ENCODE measurements around the gene CA11. TPM values are rescaled to one million over a fixed set of nuclear protein-coding genes. Genes with fewer than 3 reads are reported as not detected.

Gene CA11
- total and polyA plus RNA-seq, 2 experiments from 2014 or later = 8.8 to 29.7 TPM

GRCh38 chr19:48629599-48630295 lies 16.2 kb downstream of the CA11 start:
- H3K27ac ChIP-seq (ENCODE audit: low read depth) = peak overlapping the region; percentile 97

More at GRCh38 chr19:48629599-48630295, 16.2 kb downstream of the CA11 start:
- H3K9me3 Mint-ChIP-seq = no peaks in the 10 kb centered on the region; the same call in 1 of the 3 replicates
- Histone ChIP-seq H4K20me1 (replicated peaks; ENCODE audit: insufficient read depth) (peaks cover 13% of the 10 kb centered on the region), H3K79me2 (replicated peaks; ENCODE audit: insufficient read depth) (peaks cover 8% of the 10 kb centered on the region), H3K36me3 (ENCODE audit: insufficient read depth) (no peaks in the 10 kb centered on the region), H3K9me2 (ENCODE audit: insufficient read depth) (no peaks in the 10 kb centered on the region), H3F3A (replicated peaks; ENCODE audit: low read depth) (peaks cover 31% of the 10 kb centered on the region), H3K27me3 (ENCODE audit: insufficient read depth) (no peaks in the 10 kb centered on the region), H3K4me3 (peak overlapping the region; percentile 64), H2AFZ (no peak overlapping the region), H3K4me2 (peak overlapping the region; percentile 89), H3K4me1 (ENCODE audit: insufficient read depth) (peaks cover 28% of the 10 kb centered on the region)
- TF ChIP-seq CREB1 (CRISPR knock-in tag; IDR thresholded peaks at IDR 0.05; ENCODE audit: low read depth) = peak; percentile 73
- no peak for TF ChIP-seq ETS1 (IDR thresholded peaks at IDR 0.05)
- TF ChIP-seq EZH2 (IDR thresholded peaks at IDR 0.05; ENCODE audit: low read depth, unreplicated experiment) = no peak
- no peak for TF ChIP-seq ZNF462 (CRISPR knock-in tag; IDR thresholded peaks at IDR 0.05)
- TF ChIP-seq CTCF (conservative IDR thresholded peaks at IDR 0.05; ENCODE audit: low read depth in 2 of 2) = no peak
- TF ChIP-seq EZH2phosphoT487 (IDR thresholded peaks at IDR 0.05; ENCODE audit: unreplicated experiment) = no peak
- TF ChIP-seq STAT1 (IDR thresholded peaks at IDR 0.05; ENCODE audit: unreplicated experiment) = no peak
- no peak for TF ChIP-seq ZNF114 (CRISPR knock-in tag; IDR thresholded peaks at IDR 0.05)
- no peak for TF ChIP-seq JUNB (IDR thresholded peaks at IDR 0.05; ENCODE audit: unreplicated experiment)
- TF ChIP-seq NANOG (IDR thresholded peaks at IDR 0.05; ENCODE audit: borderline replicate concordance) = no peak
- TF ChIP-seq ZNF331 (CRISPR knock-in tag; IDR thresholded peaks at IDR 0.05; ENCODE audit: low read depth) = no peak
- no peak for TF ChIP-seq REST (IDR thresholded peaks at IDR 0.05; ENCODE audit: unreplicated experiment)
- peak; percentile 36; the same call in 1 of the 2 replicates for TF ChIP-seq POLR2AphosphoS5 (IDR thresholded peaks at IDR 0.05; ENCODE audit: low read depth)
- H3K27ac Mint-ChIP-seq = peak overlapping the region; percentile 95
- DNase-seq (ENCODE audit: low spot score) (peak; percentile 99), ATAC-seq (peak; percentile 78)
- H3K36me3 Mint-ChIP-seq (ENCODE audit: low read depth) = peaks cover 7% of the 10 kb centered on the region; the same call in 2 of the 3 replicates
- peaks cover 35% of the 10 kb centered on the region for H3K4me1 Mint-ChIP-seq
- H3K27me3 Mint-ChIP-seq (ENCODE audit: insufficient read depth, low read depth, poor library complexity) = peaks cover 31% of the 10 kb centered on the region
- peak overlapping the region; percentile 69 for H3K4me3 Mint-ChIP-seq

Measured in GM23338 (cell line).